Fibroblast of lung (primary cell): ENCODE data around the gene TWF2. TPM values are rescaled to one million over a fixed set of nuclear protein-coding genes. Genes with fewer than 3 reads are reported as not detected.

Experiments used
- DNase-seq, 2 donors: peaks; one replicate each; pipeline versions ENCODE4 v3.0.0 to v3.0.0-alpha.2; 2010; ENCODE audit warnings: low read depth in 2 of 2
- H2AFZ ChIP-seq: 2 replicates; pipeline ENCODE4 v1.5.1; 2012; ENCODE audit warnings: low read length, control low read depth, inconsistent platforms
- H3K27ac ChIP-seq: 2 replicates; pipeline ENCODE4 v1.5.1; 2011; ENCODE audit warnings: low read length, control low read depth; ENCODE audit not compliant: insufficient read depth
- H3K27me3 ChIP-seq: 2 replicates; pipeline ENCODE4 v1.5.1; 2011; ENCODE audit warnings: mild to moderate bottlenecking, low read length; ENCODE audit not compliant: control insufficient read depth, insufficient read depth
- H3K36me3 ChIP-seq: 2 replicates; pipeline ENCODE4 v1.5.1; 2011; ENCODE audit warnings: low read length; ENCODE audit not compliant: control insufficient read depth, insufficient read depth
- H3K4me1 ChIP-seq: 2 replicates; pipeline ENCODE4 v1.5.1; 2011; ENCODE audit warnings: low read length; ENCODE audit not compliant: control insufficient read depth, insufficient read depth; ENCODE audit errors: extremely low read depth
- H3K4me2 ChIP-seq: 2 replicates; pipeline ENCODE4 v1.5.1; 2011; ENCODE audit warnings: low read length, control low read depth; ENCODE audit not compliant: insufficient read depth; ENCODE audit errors: extremely low read depth
- H3K4me3 ChIP-seq, 4 experiments: fragments of 200-600 bp in 1 of 4; sonication (generic) in 1 of 4; replicated peaks in 1 of 4; 2 replicates each; pipeline ENCODE4 v1.5.1; 2011 to 2016; ENCODE audit warnings: low read length in 4 of 4, low read depth in 3 of 4, mild to moderate bottlenecking in 3 of 4, control low read depth in 2 of 4, inconsistent platforms in 1 of 4, mixed read lengths in 1 of 4; ENCODE audit not compliant: insufficient read depth in 1 of 4; ENCODE audit errors: control extremely low read depth in 1 of 4
- H3K79me2 ChIP-seq: 2 replicates; pipeline ENCODE4 v1.5.1; 2012; ENCODE audit warnings: mild to moderate bottlenecking, low read length, inconsistent platforms; ENCODE audit not compliant: control insufficient read depth, insufficient read depth
- H3K9ac ChIP-seq: 2 replicates; pipeline ENCODE4 v1.5.1; 2011; ENCODE audit warnings: mild to moderate bottlenecking, low read length, control low read depth; ENCODE audit not compliant: insufficient read depth
- H3K9me3 ChIP-seq: 2 replicates; pipeline ENCODE4 v1.5.1; 2012; ENCODE audit warnings: low read depth, low read length; ENCODE audit not compliant: control insufficient read depth, insufficient read depth
- H4K20me1 ChIP-seq: 2 replicates; pipeline ENCODE4 v1.5.1; 2011; ENCODE audit warnings: low read length; ENCODE audit not compliant: control insufficient read depth, insufficient read depth; ENCODE audit errors: extremely low read depth
- EZH2 ChIP-seq: IDR thresholded peaks from 2 replicates; pipeline ENCODE4 v1.5.1; 2012; ENCODE audit warnings: low read length, control low read depth, mild to moderate bottlenecking; ENCODE audit errors: missing control alignments
- polyA plus RNA-seq, 2 donors: library from polyadenylated mRNA; depleted of rRNA in 1 of 2; stranded (reverse) in 1 of 2; unstranded in 1 of 2; fragments of >200 nt; gene quantifications; 2 replicates each; pipeline ENCODE4 v1.2.1, GENCODE V29; 2011 to 2012; ENCODE audit warnings: missing spikeins in 1 of 2
- total RNA-seq: library from RNA; depleted of rRNA; stranded (reverse); fragments of >200 nt; gene quantifications from 2 replicates; pipeline ENCODE4 v1.2.1, GENCODE V29; 2014
- TF ChIP-seq, protein P1 (sequence below), 2 donors: IDR thresholded peaks in 1 of 2; conservative IDR thresholded peaks in 1 of 2; 1 replicate in 1 of 2; 2 replicates in 1 of 2; pipeline ENCODE4 v1.5.1; 2011 to 2012; ENCODE audit warnings: low read length in 2 of 2, control low read depth in 1 of 2, inconsistent platforms in 1 of 2, low read depth in 1 of 2, mild to moderate bottlenecking in 1 of 2

TWF2 gene
- total and polyA plus RNA-seq, 2 donors (not counting 1 experiment from before 2014, with no cell fraction given): 67.2 to 69.9 TPM

DNA sequence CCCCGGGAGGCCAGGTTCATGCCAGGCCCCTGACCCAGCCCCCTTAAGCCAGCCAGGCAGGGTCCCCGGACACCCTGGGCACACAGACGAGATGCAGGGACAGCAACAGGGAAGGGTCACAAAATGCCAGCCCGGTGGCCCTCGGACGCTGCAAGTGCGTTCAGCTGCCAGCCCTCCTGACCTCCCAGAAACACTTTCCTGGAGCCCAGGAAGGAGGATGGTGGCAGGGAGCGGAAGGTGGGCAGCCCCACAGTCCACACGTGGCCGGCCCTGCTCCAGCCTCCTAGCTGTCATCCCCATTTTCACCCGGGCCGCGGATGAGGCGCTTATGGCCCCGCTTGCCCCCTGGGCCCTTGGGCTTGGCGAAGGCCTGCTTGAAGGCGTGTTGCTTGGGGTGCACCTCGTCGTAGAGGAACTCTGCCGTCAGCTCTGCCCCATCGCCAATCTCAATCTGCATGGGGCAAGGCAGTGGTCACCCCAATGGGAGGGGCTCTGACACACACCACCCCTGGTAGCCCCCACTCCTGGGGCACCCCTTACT is 10.1 kb downstream of the TWF2 start:
- H2AFZ ChIP-seq: no peak overlapping the region
- H3K79me2 ChIP-seq: no peaks in the 10 kb centered on the region
- peaks cover 37% of the 10 kb centered on the region for H3K36me3 ChIP-seq
- no peaks in the 10 kb centered on the region for H3K27me3 ChIP-seq
- H3K4me2 ChIP-seq: no peak overlapping the region
- H3K4me1 ChIP-seq: no peaks in the 10 kb centered on the region
- TF ChIP-seq EZH2: no peak
- TF ChIP-seq, protein P1, sequence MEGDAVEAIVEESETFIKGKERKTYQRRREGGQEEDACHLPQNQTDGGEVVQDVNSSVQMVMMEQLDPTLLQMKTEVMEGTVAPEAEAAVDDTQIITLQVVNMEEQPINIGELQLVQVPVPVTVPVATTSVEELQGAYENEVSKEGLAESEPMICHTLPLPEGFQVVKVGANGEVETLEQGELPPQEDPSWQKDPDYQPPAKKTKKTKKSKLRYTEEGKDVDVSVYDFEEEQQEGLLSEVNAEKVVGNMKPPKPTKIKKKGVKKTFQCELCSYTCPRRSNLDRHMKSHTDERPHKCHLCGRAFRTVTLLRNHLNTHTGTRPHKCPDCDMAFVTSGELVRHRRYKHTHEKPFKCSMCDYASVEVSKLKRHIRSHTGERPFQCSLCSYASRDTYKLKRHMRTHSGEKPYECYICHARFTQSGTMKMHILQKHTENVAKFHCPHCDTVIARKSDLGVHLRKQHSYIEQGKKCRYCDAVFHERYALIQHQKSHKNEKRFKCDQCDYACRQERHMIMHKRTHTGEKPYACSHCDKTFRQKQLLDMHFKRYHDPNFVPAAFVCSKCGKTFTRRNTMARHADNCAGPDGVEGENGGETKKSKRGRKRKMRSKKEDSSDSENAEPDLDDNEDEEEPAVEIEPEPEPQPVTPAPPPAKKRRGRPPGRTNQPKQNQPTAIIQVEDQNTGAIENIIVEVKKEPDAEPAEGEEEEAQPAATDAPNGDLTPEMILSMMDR (conservative IDR thresholded peaks at IDR 0.05 in 1 of 2, IDR thresholded peaks at IDR 0.05 in 1 of 2; ENCODE audit: low read depth in 1 of 2, low read length in 2 of 2): no peak
- no peaks in the 10 kb centered on the region for H4K20me1 ChIP-seq
- no peak overlapping the region for H3K4me3 ChIP-seq
- no peak for DNase-seq
- no peak overlapping the region for H3K9ac ChIP-seq
- H3K9me3 ChIP-seq: no peaks in the 10 kb centered on the region
- H3K27ac ChIP-seq: no peak overlapping the region

DNA sequence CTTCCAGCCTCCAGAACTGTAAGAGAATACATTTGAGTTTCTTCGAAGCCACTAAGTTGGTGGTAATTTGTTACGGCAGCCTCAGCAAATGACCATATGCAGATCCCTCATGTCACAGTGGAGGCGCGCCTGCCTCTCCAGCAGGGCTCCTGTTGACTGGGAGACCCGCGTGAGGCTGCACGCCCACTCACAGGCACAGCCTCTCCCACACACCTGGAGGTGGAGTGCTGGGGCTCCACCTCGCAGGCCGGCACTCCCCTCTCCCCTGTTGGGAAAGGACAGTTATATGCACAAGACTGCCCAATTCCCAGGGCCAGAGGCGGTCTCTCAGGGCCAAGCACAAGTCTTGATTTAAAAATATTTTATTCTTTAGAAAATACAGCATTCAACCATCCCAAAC is 10.7 kb downstream of the TWF2 start:
- Histone ChIP-seq H3K4me2 (no peak overlapping the region), H3K9me3 (no peaks in the 10 kb centered on the region), H4K20me1 (no peaks in the 10 kb centered on the region), H3K27ac (no peak overlapping the region), H3K4me1 (no peaks in the 10 kb centered on the region), H3K79me2 (no peaks in the 10 kb centered on the region), H2AFZ (no peak overlapping the region), H3K4me3 (no peak overlapping the region), H3K36me3 (peaks cover 35% of the 10 kb centered on the region), H3K9ac (no peak overlapping the region), H3K27me3 (no peaks in the 10 kb centered on the region)
- TF ChIP-seq EZH2: no peak
- TF ChIP-seq, protein P1 (conservative IDR thresholded peaks at IDR 0.05 in 1 of 2, IDR thresholded peaks at IDR 0.05 in 1 of 2; ENCODE audit: low read depth in 1 of 2, low read length in 2 of 2): no peak
- DNase-seq: no peak

DNA sequence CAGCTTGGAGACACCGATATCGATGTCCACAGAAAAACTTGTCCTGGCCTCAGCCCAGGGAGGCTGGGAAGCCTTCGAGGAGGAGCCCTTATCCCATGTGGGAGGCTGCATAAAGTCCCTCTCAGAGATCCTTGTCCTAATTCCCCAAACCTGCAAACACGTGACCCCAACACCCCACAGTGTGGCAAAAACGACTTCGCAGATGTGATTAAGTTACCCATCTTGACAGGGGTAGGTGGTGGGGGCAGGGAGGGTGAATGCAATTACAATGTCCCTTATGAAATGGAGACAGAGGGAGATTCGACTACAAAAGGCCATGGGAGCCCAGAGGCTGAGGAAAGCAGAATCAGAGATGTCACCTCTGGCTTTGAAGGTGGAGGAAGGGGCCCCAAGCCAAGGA is 11.2 kb downstream of the TWF2 start:
- H4K20me1 ChIP-seq: no peaks in the 10 kb centered on the region
- no peak overlapping the region for H3K4me2 ChIP-seq
- H3K4me1 ChIP-seq: no peaks in the 10 kb centered on the region
- no peaks in the 10 kb centered on the region for H3K27me3 ChIP-seq
- H3K27ac ChIP-seq: no peak overlapping the region
- no peak overlapping the region for H3K4me3 ChIP-seq
- H3K9me3 ChIP-seq: no peaks in the 10 kb centered on the region
- no peak overlapping the region for H3K9ac ChIP-seq
- H2AFZ ChIP-seq: no peak overlapping the region
- no peak for DNase-seq
- H3K79me2 ChIP-seq: no peaks in the 10 kb centered on the region
- no peak for TF ChIP-seq EZH2
- TF ChIP-seq, protein P1 (conservative IDR thresholded peaks at IDR 0.05 in 1 of 2, IDR thresholded peaks at IDR 0.05 in 1 of 2; ENCODE audit: low read depth in 1 of 2, low read length in 2 of 2): no peak
- peaks cover 31% of the 10 kb centered on the region for H3K36me3 ChIP-seq
